BJ (cell line): Measurements from ENCODE around the gene CXCR5. TPM values are rescaled to one million over a fixed set of nuclear protein-coding genes. Genes with fewer than 3 reads are reported as not detected.

Experiments used
- CTCF ChIA-PET: fragments of 350-600 bp; formaldehyde crosslinking; extraction: SDS; loops from one replicate; lab custom pipeline; 2021; ENCODE audit warnings: antibody characterized with exemption, inconsistent platforms; lab: Yijun Ruan, JAX
- POLR2A ChIA-PET: fragments of 300-600 bp; sonication (Branson Sonifier 250); formaldehyde crosslinking; extraction: SDS; loops from one replicate; lab custom pipeline; 2021; ENCODE audit warnings: antibody characterized with exemption; lab: Charles Lee
- DNase-seq: peaks from one replicate; pipeline ENCODE4 v3.0.0-alpha.2; 2011; ENCODE audit warnings: low read depth
- H3K27me3 ChIP-seq: 2 replicates; pipeline ENCODE4 v1.6.0; 2011; ENCODE audit warnings: low read length; ENCODE audit not compliant: control insufficient read depth, insufficient read depth
- H3K36me3 ChIP-seq: 2 replicates; pipeline ENCODE4 v1.5.1; 2011; ENCODE audit warnings: low read length; ENCODE audit not compliant: control insufficient read depth, insufficient read depth
- H3K4me3 ChIP-seq: 2 replicates; pipeline ENCODE4 v1.5.1; 2011; ENCODE audit warnings: low read depth, mild to moderate bottlenecking, control low read depth, low read length
- polyA plus RNA-seq: library from polyadenylated mRNA; depleted of rRNA; stranded (reverse); fragments of >200 nt; gene quantifications from 2 replicates; pipeline ENCODE4 v1.2.3, GENCODE V29; 2011
- TF ChIP-seq, protein P1 (sequence below): IDR thresholded peaks from 2 replicates; pipeline ENCODE4 v1.5.1; 2011; ENCODE audit warnings: low read depth, mild to moderate bottlenecking, control low read depth, inconsistent platforms, low read length, moderate library complexity; ENCODE audit not compliant: insufficient read depth

Gene CXCR5
- polyA plus RNA-seq, 1 experiment: not detected

DNA sequence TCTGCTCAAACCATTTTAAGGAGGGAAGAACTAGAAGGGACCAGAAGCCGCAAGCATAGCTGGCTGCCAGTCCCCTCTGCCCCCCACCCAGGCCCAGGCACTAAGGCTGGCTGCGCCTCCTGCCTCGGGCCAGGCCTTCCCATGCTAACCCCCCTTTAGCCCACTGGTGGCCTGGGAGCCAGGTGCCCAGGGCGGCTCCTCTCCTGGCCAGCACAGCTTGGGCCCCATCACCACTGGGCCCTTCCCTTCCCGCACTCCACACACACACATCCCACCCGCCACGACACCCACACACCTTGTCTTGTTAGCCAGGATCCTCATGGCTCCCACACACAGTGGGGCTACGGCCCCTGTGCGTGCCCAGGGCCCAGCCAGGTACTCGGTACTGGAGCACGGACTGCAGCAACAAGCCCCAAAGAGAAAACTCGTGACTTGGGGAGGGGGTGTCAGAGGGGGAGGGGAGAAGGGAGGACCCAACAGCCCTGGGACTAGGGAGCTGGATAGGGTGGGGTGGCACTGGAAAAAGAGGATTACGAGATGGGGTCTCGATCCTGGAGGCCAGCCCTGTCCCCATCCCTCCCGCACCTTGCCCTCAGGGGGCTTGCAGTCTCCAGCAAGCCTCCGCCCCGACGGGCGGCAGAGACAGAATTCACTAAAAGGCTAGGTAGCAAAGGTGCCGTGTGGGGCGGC lies 26.1 kb downstream of the CXCR5 start:
- ChIA-PET CTCF (interaction anchor here (0.6 to 1.6 kb wide), 3 partner anchors 220 to 311 kb away, joined by 3 to 4 read pairs (median 3); no protein-coding TSS in a partner anchor), POLR2A (no interaction called here)
- Histone ChIP-seq H3K27me3 (no peaks in the 10 kb centered on the region), H3K36me3 (peaks cover 23% of the 10 kb centered on the region), H3K4me3 (peak overlapping the region; percentile 50)
- TF ChIP-seq, protein P1, sequence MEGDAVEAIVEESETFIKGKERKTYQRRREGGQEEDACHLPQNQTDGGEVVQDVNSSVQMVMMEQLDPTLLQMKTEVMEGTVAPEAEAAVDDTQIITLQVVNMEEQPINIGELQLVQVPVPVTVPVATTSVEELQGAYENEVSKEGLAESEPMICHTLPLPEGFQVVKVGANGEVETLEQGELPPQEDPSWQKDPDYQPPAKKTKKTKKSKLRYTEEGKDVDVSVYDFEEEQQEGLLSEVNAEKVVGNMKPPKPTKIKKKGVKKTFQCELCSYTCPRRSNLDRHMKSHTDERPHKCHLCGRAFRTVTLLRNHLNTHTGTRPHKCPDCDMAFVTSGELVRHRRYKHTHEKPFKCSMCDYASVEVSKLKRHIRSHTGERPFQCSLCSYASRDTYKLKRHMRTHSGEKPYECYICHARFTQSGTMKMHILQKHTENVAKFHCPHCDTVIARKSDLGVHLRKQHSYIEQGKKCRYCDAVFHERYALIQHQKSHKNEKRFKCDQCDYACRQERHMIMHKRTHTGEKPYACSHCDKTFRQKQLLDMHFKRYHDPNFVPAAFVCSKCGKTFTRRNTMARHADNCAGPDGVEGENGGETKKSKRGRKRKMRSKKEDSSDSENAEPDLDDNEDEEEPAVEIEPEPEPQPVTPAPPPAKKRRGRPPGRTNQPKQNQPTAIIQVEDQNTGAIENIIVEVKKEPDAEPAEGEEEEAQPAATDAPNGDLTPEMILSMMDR: no peak
- no peak for DNase-seq

DNA sequence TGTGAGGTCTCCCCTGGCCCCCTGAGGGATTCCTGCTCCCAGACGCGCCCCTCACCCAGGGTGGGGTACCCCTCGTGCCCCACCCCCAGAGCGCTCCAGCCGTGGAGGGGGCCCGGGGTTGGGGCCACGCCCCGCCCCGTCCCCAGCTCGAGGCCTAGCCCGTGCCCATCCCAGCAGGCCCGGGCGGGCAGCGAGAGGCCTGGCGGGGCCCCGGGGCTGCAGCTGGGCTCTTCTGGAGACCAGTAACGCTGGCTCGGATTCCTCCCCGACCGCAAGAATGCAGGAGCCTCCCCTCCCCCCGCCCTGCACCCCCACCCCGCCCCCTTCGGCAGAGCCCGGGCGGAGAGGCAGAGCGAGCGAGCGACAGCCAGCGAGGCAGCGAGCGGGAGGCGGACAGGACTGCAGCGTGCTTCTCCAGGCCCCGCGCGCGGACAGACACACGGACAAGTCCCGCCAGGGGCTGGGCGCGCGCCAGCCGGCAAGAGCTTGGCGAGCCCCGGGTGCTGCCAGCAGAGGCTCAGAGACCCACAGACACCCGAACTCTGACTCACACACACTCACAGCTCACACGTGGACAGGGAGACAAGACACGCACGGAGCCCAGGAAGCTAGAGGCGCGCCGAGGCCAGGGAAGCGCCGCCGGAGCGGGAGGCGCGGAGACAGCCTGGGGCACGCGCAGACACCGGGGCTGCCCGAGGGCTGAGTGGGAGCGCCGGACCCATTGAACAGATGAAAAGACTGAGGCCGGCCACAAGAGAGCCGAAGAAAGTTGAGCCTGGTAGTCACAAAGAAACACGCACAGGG lies 26.8 kb downstream of the CXCR5 start:
- CTCF ChIA-PET: interaction anchor here (0.9 to 1.6 kb wide), 2 partner anchors 122 to 221 kb away, joined by 3 to 4 read pairs; no protein-coding TSS in a partner anchor
- Histone ChIP-seq H3K27me3 (no peaks in the 10 kb centered on the region), H3K4me3 (peak overlapping the region; percentile 50), H3K36me3 (peaks cover 23% of the 10 kb centered on the region)
- POLR2A ChIA-PET: interaction anchor here (1.6 kb wide), 1 partner anchor 120 kb away, joined by 8 read pairs; the partner anchor contains the start of gene DDX6
- peak; percentile 68 for DNase-seq
- TF ChIP-seq, protein P1: no peak

DNA sequence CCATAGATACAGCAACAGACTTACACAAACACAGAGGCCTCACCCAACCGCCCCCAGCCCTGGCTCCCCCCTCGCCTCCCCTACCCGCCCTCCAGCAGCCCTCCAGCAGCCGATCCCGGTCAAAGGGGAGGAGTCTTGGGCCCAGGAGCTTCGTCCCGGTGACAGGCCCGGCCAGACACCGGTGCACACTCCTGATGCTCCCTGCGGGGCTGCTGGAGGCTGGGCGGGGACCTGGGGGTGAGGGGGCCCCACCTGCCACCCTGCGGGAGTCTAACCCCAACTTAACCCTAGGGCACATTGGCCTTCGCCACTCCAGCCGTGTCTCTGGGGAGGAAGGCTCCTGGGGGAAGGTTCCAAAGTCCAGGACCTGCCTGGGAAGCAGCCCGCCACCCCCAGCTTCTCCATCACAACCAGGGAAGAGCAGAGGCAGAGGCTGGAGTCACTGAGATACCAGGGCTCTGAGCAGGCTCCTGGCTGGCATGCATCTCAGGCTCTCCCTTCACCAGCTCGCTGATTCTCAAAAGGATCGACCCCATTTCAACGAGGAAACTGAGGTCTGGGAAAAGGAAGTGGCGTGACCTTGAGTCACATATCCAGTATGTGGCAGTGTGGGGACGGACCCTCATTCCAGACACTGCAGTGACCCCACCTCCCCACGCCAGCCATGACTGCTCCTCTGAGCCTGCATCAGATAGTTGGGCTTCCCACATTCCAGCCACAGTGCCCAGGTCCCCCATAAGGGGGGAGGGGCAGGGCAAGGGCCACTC lies 27.6 kb downstream of the CXCR5 start:
- CTCF ChIA-PET: interaction anchor here (0.9 kb wide), 1 partner anchor 123 kb away, joined by 3 read pairs; no protein-coding TSS in a partner anchor
- DNase-seq: no peak
- Histone ChIP-seq H3K27me3 (no peaks in the 10 kb centered on the region), H3K36me3 (peaks cover 17% of the 10 kb centered on the region), H3K4me3 (peak overlapping the region; percentile 33)
- TF ChIP-seq, protein P1: no peak
- POLR2A ChIA-PET: interaction anchor here (1.6 kb wide), 1 partner anchor 120 kb away, joined by 8 read pairs; the partner anchor contains the start of gene DDX6

DNA sequence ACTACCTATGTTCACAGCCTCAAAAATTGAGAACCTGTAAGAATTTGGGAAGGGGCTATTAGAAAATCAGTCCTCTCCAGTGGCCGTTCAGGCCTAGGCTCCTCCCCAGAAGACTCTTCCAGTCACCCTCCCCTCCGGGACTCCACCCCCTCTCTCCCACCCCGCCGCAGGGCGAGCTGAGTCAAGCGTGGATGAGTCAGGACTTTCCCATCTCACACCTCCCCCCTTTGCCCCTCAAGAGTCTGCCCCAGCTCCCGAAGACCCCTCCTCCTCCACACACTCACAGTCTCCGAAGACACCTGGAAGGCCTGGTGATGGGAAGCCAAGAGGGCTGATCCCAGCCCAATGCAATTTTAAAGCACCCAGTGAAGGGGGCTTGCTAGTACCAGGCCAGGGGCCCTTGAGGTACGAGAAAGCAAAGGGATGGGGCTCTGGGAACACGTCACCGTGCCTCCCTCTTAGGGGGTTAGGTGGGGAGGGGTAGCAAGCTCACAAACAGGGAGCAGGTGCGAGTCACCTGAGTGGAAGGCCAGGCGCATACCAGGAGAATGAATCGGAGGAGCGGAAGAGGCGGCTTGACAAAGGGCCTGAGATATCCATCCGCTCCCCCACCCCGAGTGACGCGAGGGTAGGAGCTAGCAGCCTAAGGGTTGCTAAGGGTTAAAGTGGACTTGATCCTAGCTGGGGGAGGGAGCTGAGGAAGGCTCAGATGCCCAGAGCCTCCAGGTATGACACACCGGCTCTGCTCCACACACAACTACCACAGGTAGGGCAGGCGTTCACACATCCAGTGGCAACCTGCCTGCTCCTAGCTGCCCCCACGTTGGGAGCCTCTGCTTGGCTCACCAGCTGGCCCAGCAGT lies 28.4 kb downstream of the CXCR5 start:
- ChIA-PET CTCF (interaction anchor here (1.0 to 1.4 kb wide), 2 partner anchors 16 to 27 kb away, joined by 3 to 4 read pairs; no protein-coding TSS in a partner anchor), POLR2A (interaction anchor here (0.6 to 1.6 kb wide), 2 partner anchors 120 to 121 kb away, joined by 3 to 8 read pairs; partner anchors contain the start of gene DDX6)
- DNase-seq: peak; percentile 66
- TF ChIP-seq, protein P1: no peak
- Histone ChIP-seq H3K4me3 (peak overlapping the region; percentile 1; the same call in 1 of the 2 replicates), H3K27me3 (no peaks in the 10 kb centered on the region), H3K36me3 (peaks cover 12% of the 10 kb centered on the region)
